Thyroid gland (tissue), 4 donors: ENCODE measurements around the gene ZBTB8OS.

Source experiments
- POLR2A ChIP-seq, 2 donors: fragments of 450-650 bp; IDR thresholded peaks; one replicate each; pipeline ENCODE4 v1.6.1; 2017; ENCODE audit warnings: antibody characterized with exemption in 2 of 2, mild to moderate bottlenecking in 2 of 2, moderate library complexity in 1 of 2
- TF ChIP-seq, protein P1 (sequence below), 6 experiments: fragments of 200-600 bp in 3 of 6; fragments of 450-650 bp in 3 of 6; sonication (generic) in 3 of 6; IDR thresholded peaks; one replicate each; pipeline ENCODE4 v1.5.1; 2016 to 2019; ENCODE audit warnings: antibody characterized with exemption in 6 of 6, mild to moderate bottlenecking in 2 of 6, inconsistent platforms in 1 of 6, moderate library complexity in 1 of 6

DNA sequence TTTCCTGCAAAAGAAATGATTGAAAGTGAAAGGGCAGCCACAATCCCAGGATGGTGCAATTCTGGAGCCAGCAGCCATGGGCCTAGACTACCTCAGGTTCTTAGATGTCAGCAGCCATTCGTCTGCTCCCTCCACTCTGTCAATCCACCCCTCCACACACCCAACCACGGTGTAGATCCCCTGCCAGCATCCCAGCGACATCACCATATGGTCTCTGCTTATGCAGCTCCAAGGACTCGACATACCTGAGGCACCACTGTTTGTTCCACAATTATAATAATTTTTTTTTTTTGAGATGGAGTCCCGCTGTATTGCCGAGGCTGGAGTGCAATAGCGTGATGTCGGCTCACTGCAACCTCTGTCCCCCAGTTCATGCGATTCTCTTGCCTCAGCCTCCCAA lies 45.7 kb upstream of the ZBTB8OS start:
- TF ChIP-seq, protein P1, sequence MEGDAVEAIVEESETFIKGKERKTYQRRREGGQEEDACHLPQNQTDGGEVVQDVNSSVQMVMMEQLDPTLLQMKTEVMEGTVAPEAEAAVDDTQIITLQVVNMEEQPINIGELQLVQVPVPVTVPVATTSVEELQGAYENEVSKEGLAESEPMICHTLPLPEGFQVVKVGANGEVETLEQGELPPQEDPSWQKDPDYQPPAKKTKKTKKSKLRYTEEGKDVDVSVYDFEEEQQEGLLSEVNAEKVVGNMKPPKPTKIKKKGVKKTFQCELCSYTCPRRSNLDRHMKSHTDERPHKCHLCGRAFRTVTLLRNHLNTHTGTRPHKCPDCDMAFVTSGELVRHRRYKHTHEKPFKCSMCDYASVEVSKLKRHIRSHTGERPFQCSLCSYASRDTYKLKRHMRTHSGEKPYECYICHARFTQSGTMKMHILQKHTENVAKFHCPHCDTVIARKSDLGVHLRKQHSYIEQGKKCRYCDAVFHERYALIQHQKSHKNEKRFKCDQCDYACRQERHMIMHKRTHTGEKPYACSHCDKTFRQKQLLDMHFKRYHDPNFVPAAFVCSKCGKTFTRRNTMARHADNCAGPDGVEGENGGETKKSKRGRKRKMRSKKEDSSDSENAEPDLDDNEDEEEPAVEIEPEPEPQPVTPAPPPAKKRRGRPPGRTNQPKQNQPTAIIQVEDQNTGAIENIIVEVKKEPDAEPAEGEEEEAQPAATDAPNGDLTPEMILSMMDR (IDR thresholded peaks at IDR 0.05) = no peak
- TF ChIP-seq POLR2A (IDR thresholded peaks at IDR 0.05) = no peak
